HepG2 (cell line): ENCODE data around the gene MARCHF9. TPM values are rescaled to one million over a fixed set of nuclear protein-coding genes. Genes with fewer than 3 reads are reported as not detected.

Source experiments
- BHLHE40 ChIP-seq: IDR thresholded peaks from 2 replicates; pipeline ENCODE4 v1.6.1; 2011; ENCODE audit warnings: low read length, improper control_type of control experiment
- CREB1 ChIP-seq, 2 experiments: fragments of 450-650 bp in 1 of 2; IDR thresholded peaks; 2 replicates each; pipeline ENCODE4 v1.6.1; 2016 to 2017; ENCODE audit warnings: control low read depth in 1 of 2, mild to moderate bottlenecking in 1 of 2, missing compliant biosample characterization in 1 of 2, missing genetic modification characterization in 1 of 2
- DNMT3B ChIP-seq: conservative IDR thresholded peaks from 2 replicates; pipeline ENCODE4 v1.6.1; 2016; ENCODE audit warnings: missing biosample characterization, control low read depth
- EEA1 ChIP-seq: sonication (generic); formaldehyde crosslinking; IDR thresholded peaks from 2 replicates; pipeline ENCODE4 v1.5.1; 2020; ENCODE audit warnings: mild to moderate bottlenecking, missing genetic modification reagents, borderline replicate concordance
- FLYWCH1 ChIP-seq: sonication (generic); formaldehyde crosslinking; IDR thresholded peaks from 2 replicates; pipeline ENCODE4 v1.8.1; 2023; ENCODE audit warnings: mild to moderate bottlenecking, missing genetic modification reagents
- KDM5B ChIP-seq: sonication (generic); formaldehyde crosslinking; IDR thresholded peaks from 2 replicates; pipeline ENCODE4 v1.4.0; 2020; ENCODE audit warnings: missing genetic modification reagents, mild to moderate bottlenecking, borderline replicate concordance
- MEIS2 ChIP-seq: sonication (generic); formaldehyde crosslinking; IDR thresholded peaks from 2 replicates; pipeline ENCODE4 v1.9.0; 2021; ENCODE audit warnings: mild to moderate bottlenecking, missing genetic modification reagents
- MYC ChIP-seq: sonication (generic); formaldehyde crosslinking; IDR thresholded peaks from 2 replicates; pipeline ENCODE4 v1.9.0; 2021; ENCODE audit warnings: missing genetic modification reagents, borderline replicate concordance
- NR3C1 ChIP-seq: sonication (generic); formaldehyde crosslinking; IDR thresholded peaks from 2 replicates; pipeline ENCODE4 v1.4.0; 2020; ENCODE audit warnings: missing genetic modification reagents
- REL ChIP-seq: sonication (generic); formaldehyde crosslinking; conservative IDR thresholded peaks from 2 replicates; pipeline ENCODE4 v1.8.0; 2022; ENCODE audit warnings: mild to moderate bottlenecking, missing genetic modification reagents, moderate library complexity
- YEATS4 ChIP-seq: sonication (generic); formaldehyde crosslinking; IDR thresholded peaks from 2 replicates; pipeline ENCODE4 v1.4.0; 2020; ENCODE audit warnings: missing genetic modification reagents, borderline replicate concordance
- ZBTB7B ChIP-seq: sonication (generic); formaldehyde crosslinking; IDR thresholded peaks from 2 replicates; pipeline ENCODE4 v1.4.0; 2020; ENCODE audit warnings: missing genetic modification reagents
- ZFP36L2 ChIP-seq: sonication (generic); formaldehyde crosslinking; IDR thresholded peaks from 2 replicates; pipeline ENCODE4 v1.4.0; 2020; ENCODE audit warnings: missing genetic modification reagents
- ZNF20 ChIP-seq: sonication (generic); formaldehyde crosslinking; IDR thresholded peaks from 2 replicates; pipeline ENCODE4 v1.4.0; 2020; ENCODE audit warnings: mild to moderate bottlenecking, moderate library complexity, missing genetic modification reagents
- ZNF232 ChIP-seq: sonication (generic); formaldehyde crosslinking; IDR thresholded peaks from 2 replicates; pipeline ENCODE4 v1.4.0; 2020; ENCODE audit warnings: missing genetic modification reagents, borderline replicate concordance
- ZNF253 ChIP-seq: sonication (generic); formaldehyde crosslinking; IDR thresholded peaks from 2 replicates; pipeline ENCODE4 v1.8.0; 2022; ENCODE audit warnings: mild to moderate bottlenecking, missing genetic modification reagents, borderline replicate concordance
- ZNF580 ChIP-seq: IDR thresholded peaks from 2 replicates; pipeline ENCODE4 v1.6.1; 2016; ENCODE audit warnings: low read depth, borderline replicate concordance
- ZNF800 ChIP-seq: sonication (generic); formaldehyde crosslinking; IDR thresholded peaks from 2 replicates; pipeline ENCODE4 v1.4.0; 2020; ENCODE audit warnings: missing genetic modification reagents
- ZNF891 ChIP-seq: sonication (generic); formaldehyde crosslinking; IDR thresholded peaks from 2 replicates; pipeline ENCODE4 v1.5.0; 2020; ENCODE audit warnings: mild to moderate bottlenecking, missing genetic modification reagents
- polyA plus RNA-seq, 8 experiments: library from polyadenylated mRNA; depleted of rRNA in 3 of 8; stranded (reverse) in 7 of 8; unstranded in 1 of 8; fragments of >200 nt; fragmentation: Illumina TruSeq in 4 of 8; extraction: Trizol in 4 of 8; gene quantifications; 2 replicates each; pipeline versions ENCODE4 v1.2.1 to v1.2.3, GENCODE V29; 2011 to 2016; ENCODE audit warnings: low read depth in 4 of 8, missing spikeins in 1 of 8, mixed read lengths in 1 of 8; ENCODE audit not compliant: insufficient read depth in 1 of 8
- total RNA-seq, 5 experiments: library from RNA; depleted of rRNA; stranded (reverse); fragments of >200 nt; fragmentation: Illumina TruSeq; extraction: Trizol; gene quantifications; 2 replicates each; pipeline ENCODE4 v1.2.3, GENCODE V29; 2016; ENCODE audit warnings: low read depth in 1 of 5
- TF ChIP-seq, protein P1 (sequence below): sonication (generic); formaldehyde crosslinking; conservative IDR thresholded peaks from 2 replicates; pipeline ENCODE4 v1.4.0; 2020; ENCODE audit warnings: missing genetic modification reagents
- TF ChIP-seq, protein P2 (sequence below): sonication (generic); formaldehyde crosslinking; IDR thresholded peaks from 2 replicates; pipeline ENCODE4 v1.4.0; 2020; ENCODE audit warnings: mild to moderate bottlenecking, missing genetic modification reagents
- TF ChIP-seq, protein P3 (sequence below): sonication (generic); formaldehyde crosslinking; IDR thresholded peaks from 2 replicates; pipeline ENCODE4 v1.9.0; 2021; ENCODE audit warnings: missing genetic modification reagents, borderline replicate concordance

Gene MARCHF9
- total and polyA plus RNA-seq, 2 of the 13 experiments (the other 11 are each of a cell fraction or from before 2014, with no cell fraction given) = 5.7 to 9.6 TPM

GRCh38 chr12:57772429-57773322, 17.8 kb downstream of the MARCHF9 start, which contains the start of gene EEF1AKMT3 (continued):
- TF ChIP-seq FLYWCH1 = 0 out of 2 replicates have a peak, but pooled peaks have one; percentile 21
- no peak for TF ChIP-seq ZFP36L2
- 0 out of 2 replicates have a peak, but pooled peaks have one; percentile 25 for TF ChIP-seq ZNF20
- no peak; the same call in 1 of the 2 replicates for TF ChIP-seq REL (CRISPR knock-in tag)
- 0 out of 2 replicates have a peak, but pooled peaks have one; percentile 10 for TF ChIP-seq ZBTB7B
- TF ChIP-seq, protein P1, sequence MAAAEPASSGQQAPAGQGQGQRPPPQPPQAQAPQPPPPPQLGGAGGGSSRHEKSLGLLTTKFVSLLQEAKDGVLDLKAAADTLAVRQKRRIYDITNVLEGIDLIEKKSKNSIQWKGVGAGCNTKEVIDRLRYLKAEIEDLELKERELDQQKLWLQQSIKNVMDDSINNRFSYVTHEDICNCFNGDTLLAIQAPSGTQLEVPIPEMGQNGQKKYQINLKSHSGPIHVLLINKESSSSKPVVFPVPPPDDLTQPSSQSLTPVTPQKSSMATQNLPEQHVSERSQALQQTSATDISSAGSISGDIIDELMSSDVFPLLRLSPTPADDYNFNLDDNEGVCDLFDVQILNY (CRISPR knock-in tag) = 0 out of 2 replicates have a peak, but pooled peaks have one; percentile 5
- TF ChIP-seq, protein P2, sequence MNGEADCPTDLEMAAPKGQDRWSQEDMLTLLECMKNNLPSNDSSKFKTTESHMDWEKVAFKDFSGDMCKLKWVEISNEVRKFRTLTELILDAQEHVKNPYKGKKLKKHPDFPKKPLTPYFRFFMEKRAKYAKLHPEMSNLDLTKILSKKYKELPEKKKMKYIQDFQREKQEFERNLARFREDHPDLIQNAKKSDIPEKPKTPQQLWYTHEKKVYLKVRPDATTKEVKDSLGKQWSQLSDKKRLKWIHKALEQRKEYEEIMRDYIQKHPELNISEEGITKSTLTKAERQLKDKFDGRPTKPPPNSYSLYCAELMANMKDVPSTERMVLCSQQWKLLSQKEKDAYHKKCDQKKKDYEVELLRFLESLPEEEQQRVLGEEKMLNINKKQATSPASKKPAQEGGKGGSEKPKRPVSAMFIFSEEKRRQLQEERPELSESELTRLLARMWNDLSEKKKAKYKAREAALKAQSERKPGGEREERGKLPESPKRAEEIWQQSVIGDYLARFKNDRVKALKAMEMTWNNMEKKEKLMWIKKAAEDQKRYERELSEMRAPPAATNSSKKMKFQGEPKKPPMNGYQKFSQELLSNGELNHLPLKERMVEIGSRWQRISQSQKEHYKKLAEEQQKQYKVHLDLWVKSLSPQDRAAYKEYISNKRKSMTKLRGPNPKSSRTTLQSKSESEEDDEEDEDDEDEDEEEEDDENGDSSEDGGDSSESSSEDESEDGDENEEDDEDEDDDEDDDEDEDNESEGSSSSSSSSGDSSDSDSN (CRISPR knock-in tag) = peak; percentile 80
- TF ChIP-seq ZNF253 = no peak
- TF ChIP-seq, protein P3, sequence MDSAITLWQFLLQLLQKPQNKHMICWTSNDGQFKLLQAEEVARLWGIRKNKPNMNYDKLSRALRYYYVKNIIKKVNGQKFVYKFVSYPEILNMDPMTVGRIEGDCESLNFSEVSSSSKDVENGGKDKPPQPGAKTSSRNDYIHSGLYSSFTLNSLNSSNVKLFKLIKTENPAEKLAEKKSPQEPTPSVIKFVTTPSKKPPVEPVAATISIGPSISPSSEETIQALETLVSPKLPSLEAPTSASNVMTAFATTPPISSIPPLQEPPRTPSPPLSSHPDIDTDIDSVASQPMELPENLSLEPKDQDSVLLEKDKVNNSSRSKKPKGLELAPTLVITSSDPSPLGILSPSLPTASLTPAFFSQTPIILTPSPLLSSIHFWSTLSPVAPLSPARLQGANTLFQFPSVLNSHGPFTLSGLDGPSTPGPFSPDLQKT (CRISPR knock-in tag) = peak; percentile 25; the same call in 1 of the 2 replicates
- TF ChIP-seq KDM5B (CRISPR knock-in tag) = peak; percentile 51
- TF ChIP-seq ZNF580 (CRISPR knock-in tag) = 0 out of 2 replicates have a peak, but pooled peaks have one; percentile 15
- TF ChIP-seq ZNF891 (CRISPR knock-in tag) = no peak
- no peak for TF ChIP-seq DNMT3B
- peak; percentile 69; the same call in 1 of the 2 replicates for TF ChIP-seq ZNF232 (CRISPR knock-in tag)
- TF ChIP-seq BHLHE40 = no peak
- TF ChIP-seq MYC = peak; percentile 30; the same call in 1 of the 2 replicates
- TF ChIP-seq YEATS4 = peak; percentile 61
- TF ChIP-seq CREB1 (IDR thresholded peaks at IDR 0.05) = no peak
- no peak for TF ChIP-seq CREB1 (CRISPR knock-in tag; IDR thresholded peaks at IDR 0.05)
- no peak for TF ChIP-seq NR3C1 (CRISPR knock-in tag)
- TF ChIP-seq EEA1 (CRISPR knock-in tag) = peak; percentile 33; the same call in 1 of the 2 replicates
- TF ChIP-seq ZNF800 = peak; percentile 25; the same call in 1 of the 2 replicates
- TF ChIP-seq MEIS2 (CRISPR knock-in tag) = no peak
